ENCODE results near the gene TLE1. TPM values are rescaled to one million over a fixed set of nuclear protein-coding genes. Genes with fewer than 3 reads are reported as not detected.

Gene TLE1
- total RNA-seq, 2 donors from 2014 or later, result 17.1 to 42.8 TPM

- DNase-seq (ENCODE audit: low spot score), result no peak
- Histone ChIP-seq H3K27ac (no peak overlapping the region), H3K27me3 (peaks cover 0 to 6% of the 10 kb centered on the region in 2 donors), H3K4me3 (no peak overlapping the region), H3K4me1 (peaks cover 0 to 24% of the 10 kb centered on the region in 2 donors), H3K9me3 (no peaks in the 10 kb centered on the region), H3K36me3 (no peaks in the 10 kb centered on the region)
- no peak for TF ChIP-seq CTCF (IDR thresholded peaks at IDR 0.05)
These were observed 6.1 kb downstream of the TLE1 start for GRCh38 chr9:81683238-81683637.

- Histone ChIP-seq H3K4me3 (no peak overlapping the region), H3K27ac (no peak overlapping the region), H3K36me3 (no peaks in the 10 kb centered on the region), H3K27me3 (peaks cover 0 to 4% of the 10 kb centered on the region in 2 donors), H3K9me3 (no peaks in the 10 kb centered on the region), H3K4me1 (peaks cover 0 to 24% of the 10 kb centered on the region in 2 donors)
- DNase-seq (ENCODE audit: low spot score), result no peak
- no peak for TF ChIP-seq CTCF (IDR thresholded peaks at IDR 0.05)
These were observed 6.5 kb downstream of the TLE1 start for GRCh38 chr9:81682797-81683196.

GRCh38 chr9:81682177-81682576, 7.2 kb downstream of the TLE1 start:
- TF ChIP-seq CTCF (IDR thresholded peaks at IDR 0.05), result no peak
- Histone ChIP-seq H3K27ac (no peak overlapping the region), H3K4me3 (no peak overlapping the region), H3K9me3 (no peaks in the 10 kb centered on the region), H3K36me3 (no peaks in the 10 kb centered on the region), H3K27me3 (no peaks in the 10 kb centered on the region), H3K4me1 (peaks cover 0 to 20% of the 10 kb centered on the region in 2 donors)
- no peak for DNase-seq (ENCODE audit: low spot score)

GRCh38 chr9:81680506-81680905, 8.8 kb downstream of the TLE1 start:
- Histone ChIP-seq H3K9me3 (no peaks in the 10 kb centered on the region), H3K27me3 (no peaks in the 10 kb centered on the region), H3K4me1 (peaks cover 0 to 10% of the 10 kb centered on the region in 2 donors), H3K4me3 (no peak overlapping the region), H3K36me3 (no peaks in the 10 kb centered on the region), H3K27ac (no peak overlapping the region)
- no peak for DNase-seq (ENCODE audit: low spot score)
- no peak for TF ChIP-seq CTCF (IDR thresholded peaks at IDR 0.05)

- no peak for DNase-seq (ENCODE audit: low spot score)
- Histone ChIP-seq H3K27ac (no peak overlapping the region), H3K4me3 (no peak overlapping the region), H3K36me3 (no peaks in the 10 kb centered on the region), H3K4me1 (peaks cover 0 to 8% of the 10 kb centered on the region in 2 donors), H3K27me3 (no peaks in the 10 kb centered on the region), H3K9me3 (no peaks in the 10 kb centered on the region)
- no peak for TF ChIP-seq CTCF (IDR thresholded peaks at IDR 0.05)
These were observed 9.3 kb downstream of the TLE1 start for GRCh38 chr9:81680006-81680405.

GRCh38 chr9:81678088-81678487, 11.3 kb downstream of the TLE1 start:
- Histone ChIP-seq H3K4me1 (peaks cover 0 to 8% of the 10 kb centered on the region in 2 donors), H3K27ac (no peak overlapping the region), H3K27me3 (no peaks in the 10 kb centered on the region), H3K4me3 (no peak overlapping the region), H3K36me3 (no peaks in the 10 kb centered on the region), H3K9me3 (no peaks in the 10 kb centered on the region)
- DNase-seq (ENCODE audit: low spot score), result no peak
- no peak for TF ChIP-seq CTCF (IDR thresholded peaks at IDR 0.05)

Data from right atrium auricular region (tissue), 2 donors.